ENCODE results near the gene MAP4K4. TPM values are rescaled to one million over a fixed set of nuclear protein-coding genes. Genes with fewer than 3 reads are reported as not detected.
"Not testable (repeated sequence)": the region's sequence is repeated elsewhere in the genome, so short reads cannot be mapped to it uniquely, and the experiment has no call there.

MAP4K4 gene
- total RNA-seq, 1 experiment from 2014 or later, result 20.6 TPM

DNA sequence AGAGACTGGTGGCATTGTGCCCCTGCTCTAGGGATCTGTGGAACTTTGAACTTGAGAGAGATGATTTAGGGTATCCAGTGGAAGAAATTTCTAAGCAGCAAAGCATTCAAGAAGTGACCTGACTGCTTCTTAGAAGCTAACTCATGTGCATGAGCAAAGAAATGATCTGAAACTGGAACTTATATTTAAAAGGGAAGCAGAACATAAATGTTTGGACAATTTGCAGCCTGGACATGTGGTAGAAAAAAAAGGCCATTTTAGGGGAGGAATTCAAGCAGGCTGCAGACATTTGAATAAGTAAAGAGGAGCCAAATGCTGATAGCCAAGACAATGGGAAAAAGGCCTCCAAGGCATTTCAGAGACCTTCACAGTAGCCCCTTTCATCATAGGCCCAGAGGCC lies 226.8 kb downstream of the MAP4K4 start:
- DNase-seq (ENCODE audit: low read depth, low spot score); in situ Hi-C loops (cut with HindIII; ENCODE audit: low pct_unique_long_range_greater_than_20kb, low sequenced_read_pairs): not testable (repeated sequence)

DNA sequence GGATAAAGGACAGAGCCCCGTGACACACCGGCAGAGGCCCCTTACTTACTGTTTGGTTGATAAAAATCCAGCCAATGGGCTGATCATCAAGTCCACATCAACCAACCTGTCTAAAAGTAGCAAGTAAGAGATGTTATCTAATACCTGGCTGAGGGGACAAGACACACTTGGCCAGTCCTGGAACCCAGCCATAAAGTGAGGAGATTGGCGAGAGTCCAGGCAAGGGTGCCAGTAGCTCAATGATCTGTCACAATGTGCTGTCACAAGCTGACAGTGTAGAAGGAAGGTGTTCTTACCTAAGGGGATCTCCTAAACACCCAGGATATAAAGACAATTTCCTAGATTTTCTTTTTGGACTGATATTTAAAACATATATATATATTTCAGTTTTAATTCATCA lies 232.5 kb downstream of the MAP4K4 start:
- in situ Hi-C loops (cut with HindIII; ENCODE audit: low pct_unique_long_range_greater_than_20kb, low sequenced_read_pairs), result no loop called here
- no peak for DNase-seq (ENCODE audit: low read depth, low spot score)

GRCh38 chr2:101930847-101931246 lies 233.3 kb downstream of the MAP4K4 start:
- in situ Hi-C loops (cut with HindIII; ENCODE audit: low pct_unique_long_range_greater_than_20kb, low sequenced_read_pairs), result no loop called here
- DNase-seq (ENCODE audit: low read depth, low spot score), result no peak

GRCh38 chr2:101931402-101931801 lies 233.9 kb downstream of the MAP4K4 start:
- no peak for DNase-seq (ENCODE audit: low read depth, low spot score)
- in situ Hi-C loops (cut with HindIII; ENCODE audit: low pct_unique_long_range_greater_than_20kb, low sequenced_read_pairs), result no loop called here

DNA sequence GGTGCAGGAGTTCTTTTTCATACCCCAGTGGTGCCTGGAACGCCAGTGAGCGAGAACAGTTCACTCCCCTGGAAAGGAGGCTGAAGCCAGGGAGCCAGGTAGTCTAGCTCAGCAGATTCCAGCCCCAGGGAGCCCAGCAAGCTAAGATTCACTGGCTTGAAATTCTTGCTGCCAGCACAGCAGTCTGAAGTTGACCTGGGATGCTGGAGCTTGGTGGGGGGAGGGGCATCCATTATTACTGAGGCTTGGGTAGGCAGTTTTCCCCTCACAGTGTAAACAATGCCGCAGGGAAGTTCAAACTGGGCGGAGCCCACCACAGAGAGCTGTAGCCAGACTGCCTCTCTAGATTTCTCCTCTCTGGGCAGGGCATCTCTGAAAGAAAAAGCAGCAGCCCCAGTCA lies 238.3 kb downstream of the MAP4K4 start:
- DNase-seq (ENCODE audit: low read depth, low spot score); in situ Hi-C loops (cut with HindIII; ENCODE audit: low pct_unique_long_range_greater_than_20kb, low sequenced_read_pairs): not testable (repeated sequence)

DNA sequence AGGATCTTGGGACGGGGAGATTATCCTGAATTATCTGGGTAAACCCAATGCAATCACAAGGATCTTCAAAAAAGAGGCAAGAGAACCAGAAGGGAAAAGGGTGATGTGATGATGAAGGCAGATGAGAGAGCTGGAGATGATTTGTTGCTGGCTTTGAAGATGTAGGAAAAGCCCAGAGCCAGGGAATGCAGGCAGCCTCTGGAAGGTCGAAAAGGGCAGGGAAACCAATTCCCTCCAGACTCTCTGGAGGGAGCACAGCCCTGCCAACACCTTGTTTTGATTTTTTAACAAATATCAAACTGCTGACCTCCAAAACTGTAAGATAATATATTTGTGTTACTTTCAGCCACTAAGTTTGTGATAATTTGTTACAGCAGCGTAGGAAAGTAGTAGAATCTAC lies 245.3 kb downstream of the MAP4K4 start:
- in situ Hi-C loops (cut with HindIII; ENCODE audit: low pct_unique_long_range_greater_than_20kb, low sequenced_read_pairs), result no loop called here
- DNase-seq (ENCODE audit: low read depth, low spot score), result no peak

Other genes starting within 250 kb of the MAP4K4 start
- not detected in 2 replicates for gene RFX8, start 222.6 kb upstream of the MAP4K4 start, total RNA-seq (2014; rRNA removed; shearing (Covaris generic))

Measured in SK-MEL-5 (cell line).